Thyroid gland (tissue), 4 donors: Measurements from ENCODE around the gene UBE2Q2.

Source experiments
- POLR2A ChIP-seq, 2 donors: fragments of 450-650 bp; IDR thresholded peaks; one replicate each; pipeline ENCODE4 v1.6.1; 2017; ENCODE audit warnings: antibody characterized with exemption in 2 of 2, mild to moderate bottlenecking in 2 of 2, moderate library complexity in 1 of 2
- TF ChIP-seq, protein P1 (sequence below), 6 experiments: fragments of 200-600 bp in 3 of 6; fragments of 450-650 bp in 3 of 6; sonication (generic) in 3 of 6; IDR thresholded peaks; one replicate each; pipeline ENCODE4 v1.5.1; 2016 to 2019; ENCODE audit warnings: antibody characterized with exemption in 6 of 6, mild to moderate bottlenecking in 2 of 6, inconsistent platforms in 1 of 6, moderate library complexity in 1 of 6

- TF ChIP-seq, protein P1, sequence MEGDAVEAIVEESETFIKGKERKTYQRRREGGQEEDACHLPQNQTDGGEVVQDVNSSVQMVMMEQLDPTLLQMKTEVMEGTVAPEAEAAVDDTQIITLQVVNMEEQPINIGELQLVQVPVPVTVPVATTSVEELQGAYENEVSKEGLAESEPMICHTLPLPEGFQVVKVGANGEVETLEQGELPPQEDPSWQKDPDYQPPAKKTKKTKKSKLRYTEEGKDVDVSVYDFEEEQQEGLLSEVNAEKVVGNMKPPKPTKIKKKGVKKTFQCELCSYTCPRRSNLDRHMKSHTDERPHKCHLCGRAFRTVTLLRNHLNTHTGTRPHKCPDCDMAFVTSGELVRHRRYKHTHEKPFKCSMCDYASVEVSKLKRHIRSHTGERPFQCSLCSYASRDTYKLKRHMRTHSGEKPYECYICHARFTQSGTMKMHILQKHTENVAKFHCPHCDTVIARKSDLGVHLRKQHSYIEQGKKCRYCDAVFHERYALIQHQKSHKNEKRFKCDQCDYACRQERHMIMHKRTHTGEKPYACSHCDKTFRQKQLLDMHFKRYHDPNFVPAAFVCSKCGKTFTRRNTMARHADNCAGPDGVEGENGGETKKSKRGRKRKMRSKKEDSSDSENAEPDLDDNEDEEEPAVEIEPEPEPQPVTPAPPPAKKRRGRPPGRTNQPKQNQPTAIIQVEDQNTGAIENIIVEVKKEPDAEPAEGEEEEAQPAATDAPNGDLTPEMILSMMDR (IDR thresholded peaks at IDR 0.05), result no peak
- TF ChIP-seq POLR2A (IDR thresholded peaks at IDR 0.05), result no peak
Observed at GRCh38 chr15:75844629-75845335, 1.5 kb downstream of the UBE2Q2 start.
